Skin epidermis (tissue), 12 donors: ENCODE data around the gene NRG3.
"Not testable (repeated sequence)": the region's sequence is repeated elsewhere in the genome, so short reads cannot be mapped to it uniquely, and the experiment has no call there.

Experiments used
- H3K27ac ChIP-seq, 21 experiments: fragments of 200-600 bp; sonication (generic) in 11 of 21; one replicate each; pipeline ENCODE4 v1.5.0; 2020; ENCODE audit warnings: mild to moderate bottlenecking in 3 of 21, inconsistent platforms in 2 of 21, moderate library complexity in 2 of 21
- H3K4me3 ChIP-seq, 7 experiments: fragments of 200-600 bp; sonication (generic) in 2 of 7; one replicate each; pipeline ENCODE4 v1.5.0; 2020; ENCODE audit warnings: inconsistent platforms in 2 of 7, mild to moderate bottlenecking in 2 of 7, moderate library complexity in 1 of 7

NRG3 gene

GRCh38 chr10:82981137-82981723, 1106.2 kb downstream of the NRG3 start:
- H3K4me3 ChIP-seq = no peak overlapping the region

GRCh38 chr10:82982110-82982608, 1107.2 kb downstream of the NRG3 start:
- Histone ChIP-seq H3K4me3 (no peak overlapping the region), H3K27ac (peak overlapping the region in 1 of 21 experiments; percentile 54)

More at GRCh38 chr10:82981137-82981723, 1106.2 kb downstream of the NRG3 start:
- H3K27ac ChIP-seq = no peak overlapping the region

GRCh38 chr10:82986216-82986615, 1111.2 kb downstream of the NRG3 start:
- Histone ChIP-seq H3K4me3 (no peak overlapping the region), H3K27ac (no peak overlapping the region)

GRCh38 chr10:83006479-83006878, 1131.5 kb downstream of the NRG3 start:
- H3K4me3 ChIP-seq, H3K27ac ChIP-seq: not testable (repeated sequence)

GRCh38 chr10:83007510-83007909, 1132.5 kb downstream of the NRG3 start:
- H3K4me3 ChIP-seq = no peak overlapping the region
- H3K27ac ChIP-seq = no peak overlapping the region

- H3K27ac ChIP-seq = no peak overlapping the region
- no peak overlapping the region for H3K4me3 ChIP-seq
Observed at GRCh38 chr10:83012866-83013265, 1137.9 kb downstream of the NRG3 start.

- Histone ChIP-seq H3K4me3 (no peak overlapping the region), H3K27ac (no peak overlapping the region)
Observed at GRCh38 chr10:83017076-83017867, 1142.3 kb downstream of the NRG3 start.

GRCh38 chr10:83023662-83024061, 1148.7 kb downstream of the NRG3 start:
- no peak overlapping the region for H3K4me3 ChIP-seq
- no peak overlapping the region for H3K27ac ChIP-seq
